GM12891 (cell line): ENCODE data around the gene RXFP4.
"Not testable (repeated sequence)": the region's sequence is repeated elsewhere in the genome, so short reads cannot be mapped to it uniquely, and the experiment has no call there.

Experiments used
- DNase-seq: peaks from one replicate; pipeline ENCODE4 v3.0.0; 2011; ENCODE audit warnings: low spot score; ENCODE audit not compliant: insufficient read length
- FAIRE-seq: peaks from 2 replicates; lab custom pipeline; 2011; peaks lifted over from hg19 to GRCh38; lab: Jason Lieb, UNC
- PAX5 ChIP-seq: IDR thresholded peaks from 2 replicates; pipeline ENCODE4 v1.6.1; 2011; ENCODE audit warnings: low read length, moderate library complexity, mild to moderate bottlenecking; ENCODE audit not compliant: insufficient read depth, severe bottlenecking
- POLR2A ChIP-seq: IDR thresholded peaks from 2 replicates; pipeline ENCODE4 v1.6.1; 2011; ENCODE audit warnings: low read depth, low read length, control low read depth
- POLR2AphosphoS5 ChIP-seq: IDR thresholded peaks from 2 replicates; pipeline ENCODE4 v1.6.1; 2011; ENCODE audit warnings: low read depth, low read length, control low read depth
- POU2F2 ChIP-seq: IDR thresholded peaks from 2 replicates; pipeline ENCODE4 v1.6.1; 2011; ENCODE audit warnings: low read depth, mild to moderate bottlenecking, control low read depth, low read length, moderate library complexity
- SPI1 ChIP-seq: IDR thresholded peaks from 2 replicates; pipeline ENCODE4 v1.6.1; 2011; ENCODE audit warnings: low read depth, low read length, control low read depth
- TAF1 ChIP-seq: IDR thresholded peaks from 2 replicates; pipeline ENCODE4 v1.6.1; 2011; ENCODE audit warnings: low read depth, low read length, control low read depth

The RXFP4 gene

GRCh38 chr1:155983191-155984024, 42.0 kb downstream of the RXFP4 start:
- DNase-seq (no peak), FAIRE-seq (no peak)
- peak; percentile 61; the same call in 1 of the 2 replicates for TF ChIP-seq POU2F2
- no peak for TF ChIP-seq POLR2A

- DNase-seq = no peak
- no peak for FAIRE-seq
- TF ChIP-seq PAX5 = no peak
- no peak for TF ChIP-seq SPI1
- no peak for TF ChIP-seq TAF1
- TF ChIP-seq POLR2A = no peak
- no peak for TF ChIP-seq POLR2AphosphoS5
- TF ChIP-seq POU2F2 = no peak
Observed at GRCh38 chr1:155984341-155984740, 42.9 kb downstream of the RXFP4 start.

GRCh38 chr1:155984903-155985645, 43.6 kb downstream of the RXFP4 start:
- not testable (repeated sequence) for DNase-seq, FAIRE-seq

GRCh38 chr1:155989242-155990004, 48.0 kb downstream of the RXFP4 start:
- FAIRE-seq (peak; percentile 94), DNase-seq (peak; percentile 68)
- TF ChIP-seq TAF1 (no peak), POLR2AphosphoS5 (no peak), POLR2A (no peak)

GRCh38 chr1:155990005-155990739, 48.7 kb downstream of the RXFP4 start:
- TF ChIP-seq POLR2AphosphoS5 = no peak
- TF ChIP-seq SPI1 = peak; percentile 87
- FAIRE-seq (no peak), DNase-seq (no peak)
